CD4-positive, alpha-beta T cell treated with Interleukin-2 at 100 ng/mL for 4 hours (primary cell): ENCODE results near the gene MAP2K3.

Source experiments
- DNase-seq: peaks from one replicate; pipeline ENCODE4 v3.0.0-alpha.2; 2020; ENCODE audit warnings: low spot score

MAP2K3 gene

DNA sequence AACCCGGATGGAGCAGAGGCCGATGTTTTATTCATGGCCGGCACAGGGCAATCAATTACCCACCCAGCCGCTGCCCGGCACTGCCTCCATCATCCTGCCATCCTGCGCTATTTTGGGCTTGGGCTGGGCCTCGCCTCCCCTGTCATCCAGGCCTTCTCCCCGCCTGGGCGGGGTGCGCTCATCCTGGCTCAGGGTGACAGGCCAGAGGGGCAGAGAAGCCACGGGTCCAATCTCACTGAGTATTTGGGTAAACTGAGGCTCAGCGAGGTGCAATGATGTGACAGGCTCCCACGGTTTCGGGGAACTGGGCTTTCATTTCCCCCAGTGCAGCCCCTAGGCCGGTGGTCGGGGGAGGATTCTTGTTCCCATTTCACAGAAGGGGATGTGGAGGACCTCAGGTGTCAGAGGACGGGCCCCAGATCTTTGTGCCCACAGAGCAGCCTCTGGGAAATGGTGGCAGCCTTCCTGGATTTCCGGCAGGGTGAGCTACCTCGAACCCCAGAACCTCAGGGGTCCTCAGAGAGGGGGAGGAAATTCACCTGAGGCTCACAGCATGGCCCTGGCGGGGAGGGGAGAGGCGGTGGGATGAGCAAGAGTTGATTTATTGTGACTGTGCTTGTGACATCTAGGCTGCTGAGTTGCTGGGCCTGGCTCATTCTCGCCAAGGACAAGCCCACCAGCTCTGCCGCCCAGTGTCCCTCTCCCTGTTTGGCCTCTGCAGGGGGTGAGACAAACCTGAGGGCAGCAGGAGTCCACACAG, 67.9 kb downstream of the MAP2K3 start:
- no peak for DNase-seq

DNA sequence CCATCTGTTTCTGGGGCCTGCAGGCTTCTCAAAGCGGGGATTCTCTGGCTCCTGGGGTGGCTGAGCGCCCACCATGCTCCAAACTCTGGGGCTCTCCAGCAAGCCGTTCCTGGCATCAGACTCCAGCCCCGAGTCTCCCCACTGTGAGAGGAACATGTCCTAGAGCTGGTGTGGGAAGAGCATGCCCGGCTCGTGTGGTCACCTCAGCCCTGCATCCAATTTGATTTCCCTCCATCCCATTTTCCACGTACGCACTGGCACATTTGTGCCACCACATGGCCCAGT, 68.4 kb downstream of the MAP2K3 start:
- DNase-seq: no peak

DNA sequence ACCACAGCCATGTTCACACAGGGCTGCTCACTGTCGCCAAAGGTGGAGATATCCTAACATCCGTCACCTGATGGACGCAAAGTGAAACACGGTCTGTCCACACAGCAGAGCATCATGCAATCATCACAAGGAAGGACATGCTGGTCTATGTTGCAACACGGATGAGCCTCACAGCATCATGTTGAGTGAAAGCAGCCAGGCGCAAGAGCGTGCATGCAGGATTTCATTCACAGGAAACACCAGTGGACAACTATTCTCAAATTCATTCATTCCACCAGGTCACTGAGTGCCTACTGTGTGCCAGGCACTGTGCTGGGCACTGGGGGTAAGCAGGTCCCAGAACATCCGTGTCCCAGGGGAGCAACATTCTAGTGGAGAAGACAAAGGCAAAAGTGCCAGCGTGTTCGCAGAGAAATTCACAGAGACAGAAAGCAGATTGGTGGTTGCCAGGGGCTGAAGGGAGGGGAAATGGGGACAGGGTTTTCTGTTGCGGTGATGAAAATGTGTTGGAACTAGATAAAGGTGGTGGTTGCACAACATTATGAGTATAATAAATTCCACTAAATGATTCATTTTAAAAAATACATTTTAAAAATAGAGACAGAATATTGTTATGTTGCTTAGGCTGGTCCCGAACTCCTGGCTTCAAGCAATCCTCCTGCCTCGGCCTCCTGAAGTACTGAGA, 69.0 kb downstream of the MAP2K3 start:
- DNase-seq: no peak

DNA sequence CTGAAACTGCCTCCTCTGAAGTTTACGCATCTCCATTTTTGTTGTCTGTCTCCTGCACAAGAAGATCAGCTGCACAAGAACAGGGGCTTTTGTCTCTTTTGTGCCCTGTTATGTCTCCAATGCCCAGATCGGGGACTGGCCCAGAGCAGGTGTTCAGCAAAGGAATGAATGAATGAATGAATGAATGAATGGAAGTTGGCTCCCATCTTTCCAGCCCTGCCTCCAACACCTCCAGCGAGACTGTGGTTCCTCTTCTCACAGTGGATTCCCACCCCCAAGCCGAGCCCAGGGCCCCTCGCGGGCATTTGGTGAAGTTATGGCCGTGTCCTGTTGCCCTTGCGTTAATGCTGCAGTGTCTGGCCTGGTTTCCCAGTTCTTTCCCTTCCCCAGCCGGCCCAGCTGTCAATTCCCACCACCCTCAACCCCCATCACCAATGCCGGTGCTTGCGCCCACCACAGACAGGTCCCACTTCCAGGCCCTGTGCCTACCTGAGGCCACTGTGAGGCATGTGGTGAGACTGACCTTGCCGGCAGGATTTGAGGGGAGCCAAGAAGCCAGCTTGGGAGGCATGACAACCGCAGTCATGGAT, 70.4 kb downstream of the MAP2K3 start:
- no peak for DNase-seq

DNA sequence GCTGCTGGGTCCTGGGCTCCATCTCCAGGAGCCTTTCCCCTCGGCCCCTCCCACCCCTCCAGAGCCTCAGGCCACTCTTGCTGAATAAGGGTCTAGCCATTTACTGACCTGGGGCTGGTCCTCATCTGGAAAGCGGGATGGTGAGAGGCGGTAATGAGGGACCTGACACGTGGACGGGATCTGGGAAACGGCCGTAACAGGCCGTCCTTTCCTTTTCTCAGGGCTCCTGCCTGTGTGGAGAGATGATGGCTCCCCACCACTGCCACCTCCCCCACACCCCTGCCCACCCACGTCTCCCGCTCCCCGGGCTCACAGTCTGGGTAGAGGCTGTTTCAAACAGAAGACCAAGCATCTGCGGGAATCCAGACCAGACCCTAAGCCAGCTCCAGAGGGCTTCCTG, 71.1 kb downstream of the MAP2K3 start:
- no peak for DNase-seq

DNA sequence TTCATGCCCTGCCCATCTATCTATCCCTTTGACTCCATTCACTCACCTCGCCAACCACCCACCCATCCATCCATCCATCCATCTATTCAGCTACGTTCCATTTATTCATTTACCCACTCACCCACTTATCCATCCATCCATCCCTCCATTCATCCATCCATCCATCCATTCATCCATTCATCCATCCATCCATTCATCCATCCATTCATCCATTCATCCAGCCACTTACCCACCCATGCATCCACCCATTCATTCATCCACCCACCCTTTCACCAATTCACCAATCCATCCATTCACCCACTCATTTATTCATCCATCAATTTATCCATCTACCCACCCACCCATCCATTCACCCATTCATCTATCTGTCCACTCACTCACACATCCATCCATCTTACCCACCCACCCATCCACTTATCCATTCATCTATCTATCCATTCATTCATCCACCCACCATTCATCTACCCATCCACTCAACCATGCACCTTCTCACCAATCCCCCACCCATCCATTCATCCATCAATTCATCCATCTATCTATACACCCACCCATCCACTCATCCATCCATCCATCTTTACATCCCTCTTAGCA, 72.1 kb downstream of the MAP2K3 start:
- no peak for DNase-seq

DNA sequence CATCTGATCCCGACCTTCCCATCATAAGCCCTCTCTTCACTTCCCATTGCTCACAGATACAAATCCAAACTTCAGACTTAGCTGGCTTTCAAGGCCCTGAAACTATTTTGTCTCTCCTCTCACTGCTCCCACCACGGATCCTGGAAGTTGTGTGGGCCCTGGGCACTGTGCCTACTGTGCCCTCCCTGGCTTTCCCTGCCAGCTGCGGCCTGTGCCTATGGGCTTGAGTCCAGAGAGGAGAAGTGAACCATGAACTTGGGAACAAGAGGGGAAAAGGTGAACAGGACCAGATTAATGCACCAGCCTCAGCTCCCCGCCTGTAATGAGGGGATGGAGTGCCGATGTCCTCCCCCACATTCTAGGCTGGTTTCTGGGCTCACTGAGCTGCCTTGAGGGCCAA, 72.8 kb downstream of the MAP2K3 start:
- DNase-seq: no peak

DNA sequence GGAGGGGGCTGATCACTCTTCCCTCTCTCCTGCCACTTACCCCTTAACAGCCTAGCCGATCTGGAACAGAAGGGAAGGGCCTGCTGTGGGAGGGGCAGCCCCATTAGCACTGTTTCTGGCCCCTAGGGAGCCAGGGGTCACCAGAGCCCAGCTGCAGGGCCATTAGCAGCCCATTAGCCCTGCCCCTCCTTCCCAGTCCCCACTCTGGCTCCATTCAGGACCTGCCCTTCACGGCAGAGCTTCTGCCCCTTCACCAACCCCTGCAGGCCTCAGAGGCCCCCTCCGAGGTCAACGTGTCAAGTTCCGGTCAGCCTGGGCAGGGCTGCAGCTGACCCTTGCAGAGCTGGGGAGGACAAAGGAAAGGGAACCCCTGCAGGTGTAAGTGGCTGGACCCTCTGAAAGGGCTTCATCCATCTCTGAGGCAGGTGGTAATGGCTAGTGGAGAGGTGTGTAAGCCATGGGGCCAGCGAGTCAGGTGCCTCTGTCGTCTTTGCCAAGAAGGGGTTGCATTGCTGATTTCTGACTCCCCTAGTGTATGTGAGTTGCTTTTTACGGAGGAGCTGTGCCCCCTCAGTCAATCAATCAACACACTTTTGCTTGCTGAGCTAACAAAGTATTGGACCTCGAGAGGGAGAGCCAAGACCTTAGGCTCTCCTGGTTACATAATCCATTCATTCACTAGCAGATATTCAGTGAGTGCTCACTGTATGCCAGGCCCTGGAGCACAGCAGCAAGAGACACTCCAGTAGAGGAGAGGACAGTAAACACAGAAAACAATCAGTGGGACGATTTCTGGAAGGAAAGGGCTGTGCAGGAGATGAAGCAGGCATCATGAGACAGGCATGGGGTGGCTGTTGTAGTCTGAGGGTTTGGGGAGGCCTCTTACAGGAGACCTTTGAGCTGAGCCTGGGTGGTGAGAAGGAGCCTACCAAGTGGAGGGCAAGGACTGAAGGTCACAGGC, 73.5 kb downstream of the MAP2K3 start:
- DNase-seq: no peak

DNA sequence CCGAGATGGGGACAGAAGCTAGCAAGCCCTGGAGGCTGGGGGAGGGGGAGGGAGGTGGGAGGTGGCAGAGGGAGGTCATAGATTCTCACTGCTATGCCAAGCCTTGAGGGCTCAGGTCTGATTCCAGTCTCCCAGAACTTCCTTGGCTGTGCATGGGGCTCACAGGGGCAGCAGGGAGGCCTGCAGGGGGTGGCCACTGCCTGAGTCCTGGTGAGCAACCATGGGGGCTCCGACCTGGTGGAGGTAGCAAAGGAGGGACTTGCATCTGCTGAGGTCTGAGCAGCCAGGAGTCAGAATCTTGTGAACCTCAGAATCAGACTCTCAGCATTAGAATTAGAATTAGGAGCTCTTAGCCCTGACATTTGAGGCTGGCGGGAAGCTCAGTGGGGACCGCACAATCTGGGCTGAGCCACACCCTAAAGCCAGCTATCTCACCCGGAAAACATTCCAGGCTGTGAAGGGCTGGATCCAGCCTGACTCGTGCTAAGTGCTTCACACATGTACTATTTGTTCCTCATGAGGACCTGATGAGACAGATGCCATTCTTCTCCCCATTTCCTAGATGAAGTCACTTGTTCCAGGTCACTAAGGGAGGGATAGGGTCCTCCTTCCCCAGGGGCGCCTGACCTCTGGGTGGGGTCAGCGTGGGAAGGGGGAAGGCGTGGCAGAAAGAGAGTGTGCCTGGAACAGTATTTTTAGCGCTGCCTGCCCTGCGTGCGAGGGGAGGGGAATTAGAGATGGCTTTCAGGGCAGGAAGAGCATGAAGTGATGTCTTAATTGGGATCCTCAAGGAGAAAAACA, 74.4 kb downstream of the MAP2K3 start:
- no peak for DNase-seq

DNA sequence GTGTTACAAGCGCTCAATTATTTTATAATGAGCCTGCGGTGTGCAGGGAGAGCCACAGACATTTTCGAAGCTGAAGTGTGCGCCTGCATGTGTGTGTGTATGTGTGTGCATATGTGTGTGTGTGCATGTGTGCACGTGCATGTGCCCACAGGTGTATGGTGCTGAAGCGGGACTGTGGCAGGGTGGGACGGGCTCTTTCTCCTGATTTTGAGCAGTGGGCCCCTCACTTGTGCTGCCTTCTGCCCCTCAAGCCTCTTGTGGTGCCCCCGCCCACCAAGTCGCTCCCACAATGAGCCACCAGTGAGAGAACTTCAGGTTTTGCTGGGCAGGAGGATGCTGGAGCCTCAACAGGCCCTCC, 75.0 kb downstream of the MAP2K3 start:
- no peak for DNase-seq

DNA sequence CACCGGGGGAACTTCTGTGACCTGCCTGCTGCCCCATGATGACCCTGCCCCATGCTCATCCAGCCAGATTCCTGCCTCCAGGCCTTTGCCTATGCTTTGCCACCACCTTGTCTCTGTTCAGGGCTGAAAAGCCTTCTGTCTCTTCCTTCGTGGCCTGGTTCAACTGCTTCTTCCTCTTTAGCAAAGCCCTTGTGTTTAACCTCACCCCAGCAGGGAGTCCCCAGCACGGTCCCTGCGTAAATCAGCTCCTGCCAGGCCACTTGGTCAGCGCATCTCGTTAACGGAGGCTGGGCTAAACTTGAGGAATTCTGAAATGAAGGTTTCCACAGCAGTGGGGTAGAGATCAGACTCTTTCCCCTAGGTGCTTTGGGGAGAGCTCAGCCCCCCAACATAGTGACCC, 75.5 kb downstream of the MAP2K3 start:
- no peak for DNase-seq

DNA sequence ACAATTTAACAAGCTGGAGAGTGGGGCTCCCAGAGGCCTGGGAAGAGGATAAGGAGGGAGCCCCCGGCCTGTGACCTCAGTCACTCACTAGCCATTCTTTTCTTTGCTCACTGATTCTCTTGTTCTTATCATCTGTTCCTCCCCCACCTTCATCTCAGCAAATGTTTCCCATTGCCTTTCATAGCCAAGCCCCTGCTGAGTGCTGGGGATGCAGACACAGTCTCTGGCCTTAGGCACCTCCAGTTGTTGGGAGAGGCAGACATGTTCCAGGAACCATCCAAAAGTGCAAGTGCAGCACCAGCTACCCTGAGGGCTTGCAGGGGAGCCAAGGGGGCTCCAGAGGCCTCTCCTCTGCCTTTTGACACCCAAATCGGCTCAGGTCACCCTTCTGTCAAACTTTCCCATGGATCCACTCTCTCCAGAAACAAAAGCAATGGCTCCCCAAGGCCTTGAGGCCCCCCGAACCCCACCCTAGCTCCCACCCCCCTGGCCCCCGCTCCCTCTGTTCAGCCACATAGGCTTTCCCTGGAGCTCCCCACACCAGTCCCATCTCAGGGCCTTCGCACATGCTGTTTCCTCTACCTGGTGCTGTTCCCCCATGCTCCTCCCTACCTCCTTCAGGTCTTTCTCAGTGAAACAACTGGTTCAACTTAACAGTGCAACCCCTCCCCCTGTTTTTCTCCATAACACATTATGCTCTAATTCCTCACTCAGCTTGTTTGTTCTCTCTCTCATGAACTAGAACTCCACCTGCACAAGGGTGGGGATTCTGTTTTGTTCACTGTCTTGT, 76.7 kb downstream of the MAP2K3 start:
- no peak for DNase-seq

DNA sequence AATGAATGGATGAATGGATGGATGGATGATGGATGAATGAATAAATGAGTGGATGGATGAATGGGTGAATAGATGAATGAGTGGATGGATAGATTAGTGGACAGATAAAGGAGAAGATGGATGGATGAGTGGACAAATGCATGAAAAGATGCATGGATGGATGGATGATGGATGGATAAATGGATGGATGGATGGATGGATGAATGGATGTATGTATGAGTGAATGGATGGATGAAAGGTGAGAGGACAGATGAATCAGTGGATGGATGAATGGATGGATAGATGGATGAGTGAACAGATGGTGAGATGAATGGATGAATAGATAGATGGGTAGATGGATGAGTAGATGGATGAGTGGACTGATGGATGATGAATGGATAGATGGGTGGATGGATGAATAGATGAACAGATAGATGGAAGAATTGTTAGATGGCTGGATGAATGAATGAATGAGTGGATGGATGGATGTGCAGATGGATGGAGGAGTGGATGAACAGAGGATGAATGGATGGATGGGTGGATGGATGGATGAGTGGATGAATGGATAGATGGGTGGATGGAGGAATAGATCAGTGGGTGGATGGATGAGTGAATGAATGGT, 77.9 kb downstream of the MAP2K3 start:
- no peak for DNase-seq

DNA sequence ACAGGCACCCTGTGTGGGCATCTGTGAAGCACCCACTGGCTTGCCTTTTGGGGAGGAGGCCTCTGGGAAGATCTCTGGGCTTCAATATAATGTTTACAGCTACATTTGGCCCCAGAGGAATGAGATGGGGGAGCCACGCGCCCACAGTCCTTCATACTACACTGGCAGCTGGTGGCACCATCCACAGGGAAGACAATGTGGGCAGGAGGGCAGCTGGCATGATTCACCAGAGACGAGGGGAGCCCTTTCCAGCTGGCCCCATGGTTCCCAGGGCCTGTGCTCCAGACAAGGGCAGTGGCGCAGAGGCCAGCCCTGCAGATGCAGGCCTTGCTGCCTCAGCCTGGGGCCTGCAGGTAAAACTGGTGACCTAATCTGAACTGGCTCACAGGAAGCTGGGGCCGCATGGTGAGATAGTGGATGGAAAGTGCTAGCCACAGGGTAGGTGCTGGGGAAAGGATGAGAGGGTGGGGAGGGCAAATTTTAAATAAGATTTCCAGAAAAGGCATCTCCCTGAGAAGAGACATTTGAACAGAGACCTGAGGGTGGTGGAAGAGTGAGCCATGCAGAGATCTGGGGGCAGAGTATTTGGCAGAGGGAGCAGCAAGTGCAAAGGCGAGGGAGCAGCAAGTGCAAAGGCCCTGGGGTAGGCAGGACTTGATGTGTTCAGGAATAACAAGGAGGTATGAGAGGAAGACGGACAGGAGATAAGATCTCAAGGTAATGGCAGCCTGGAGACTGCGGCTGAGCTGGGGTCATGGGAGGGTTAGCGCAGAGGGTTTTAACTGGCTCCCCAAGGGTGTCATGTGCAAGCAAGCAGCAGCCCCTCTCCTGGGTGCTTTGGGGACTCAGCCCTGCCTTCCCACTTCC, 79.5 kb downstream of the MAP2K3 start:
- DNase-seq: no peak
